Measurements from ENCODE around the gene IL1RAPL1. TPM values are rescaled to one million over a fixed set of nuclear protein-coding genes. Genes with fewer than 3 reads are reported as not detected.

Gene IL1RAPL1
- total RNA-seq, 1 experiment from 2014 or later: 2.9 TPM

DNA sequence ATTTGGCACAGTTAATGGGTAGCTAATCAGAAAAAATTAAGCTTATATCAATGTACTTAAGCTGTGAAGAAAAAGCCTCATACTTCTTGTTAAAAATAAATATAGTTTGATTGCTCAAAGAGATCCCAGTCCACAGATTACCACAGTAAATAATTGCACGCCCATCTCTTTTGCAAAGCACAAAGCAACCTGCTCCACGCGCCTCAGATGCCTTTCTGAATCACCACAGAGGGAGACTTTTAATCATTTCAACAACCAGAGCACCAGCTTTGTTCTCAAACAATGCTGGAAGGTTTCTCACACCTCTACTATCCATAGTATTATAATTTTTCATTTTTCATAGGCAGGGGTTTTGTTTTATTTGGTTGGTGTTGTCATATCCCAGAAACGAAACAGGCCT lies 1289.5 kb downstream of the IL1RAPL1 start:
- H3K27me3 ChIP-seq (ENCODE audit: control insufficient read depth, insufficient read depth, low read length): no peaks in the 10 kb centered on the region
- no peak overlapping the region for H3K4me3 ChIP-seq (ENCODE audit: insufficient read depth, low read depth, low read length)
- H3K36me3 ChIP-seq (replicated peaks; ENCODE audit: control insufficient read depth, insufficient read depth, low read length): no peaks in the 10 kb centered on the region
- no peak for DNase-seq

GRCh38 chrX:29880977-29881376 lies 1293.7 kb downstream of the IL1RAPL1 start:
- H3K4me3 ChIP-seq (ENCODE audit: insufficient read depth, low read depth, low read length): no peak overlapping the region
- no peak for DNase-seq
- H3K27me3 ChIP-seq (ENCODE audit: control insufficient read depth, insufficient read depth, low read length): no peaks in the 10 kb centered on the region
- no peaks in the 10 kb centered on the region for H3K36me3 ChIP-seq (replicated peaks; ENCODE audit: control insufficient read depth, insufficient read depth, low read length)

- no peaks in the 10 kb centered on the region for H3K36me3 ChIP-seq (replicated peaks; ENCODE audit: control insufficient read depth, insufficient read depth, low read length)
- H3K27me3 ChIP-seq (ENCODE audit: control insufficient read depth, insufficient read depth, low read length): no peaks in the 10 kb centered on the region
- no peak for DNase-seq
- no peak overlapping the region for H3K4me3 ChIP-seq (ENCODE audit: insufficient read depth, low read depth, low read length)
Observed at GRCh38 chrX:29890004-29890403, 1302.8 kb downstream of the IL1RAPL1 start.

- DNase-seq: no peak
- no peak overlapping the region for H3K4me3 ChIP-seq (ENCODE audit: insufficient read depth, low read depth, low read length)
- no peaks in the 10 kb centered on the region for H3K27me3 ChIP-seq (ENCODE audit: control insufficient read depth, insufficient read depth, low read length)
- H3K36me3 ChIP-seq (replicated peaks; ENCODE audit: control insufficient read depth, insufficient read depth, low read length): no peaks in the 10 kb centered on the region
Observed at GRCh38 chrX:29890646-29891200, 1303.5 kb downstream of the IL1RAPL1 start.

DNA sequence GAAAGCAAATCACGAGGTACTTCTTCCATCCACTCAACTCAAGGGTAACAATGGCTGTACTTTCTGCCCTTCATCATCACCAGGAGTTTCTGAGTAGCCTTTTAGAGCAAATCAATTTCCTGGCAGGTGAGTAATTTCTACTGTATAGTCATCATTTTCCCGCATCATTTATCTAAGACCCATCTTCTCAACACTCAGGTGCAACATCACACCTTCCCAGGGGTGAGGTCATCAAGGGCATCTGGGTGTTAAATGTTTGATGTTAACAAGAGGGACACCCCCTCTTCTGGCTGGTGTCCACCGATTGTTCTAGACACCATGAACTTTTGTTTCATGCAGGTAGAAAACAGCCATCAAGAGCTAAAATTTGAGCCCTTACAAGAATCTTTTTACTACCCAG lies 1314.8 kb downstream of the IL1RAPL1 start:
- Histone ChIP-seq H3K27me3 (ENCODE audit: control insufficient read depth, insufficient read depth, low read length) (no peaks in the 10 kb centered on the region), H3K4me3 (ENCODE audit: insufficient read depth, low read depth, low read length) (no peak overlapping the region), H3K36me3 (replicated peaks; ENCODE audit: control insufficient read depth, insufficient read depth, low read length) (no peaks in the 10 kb centered on the region)
- no peak for DNase-seq

- Histone ChIP-seq H3K27me3 (ENCODE audit: control insufficient read depth, insufficient read depth, low read length) (no peaks in the 10 kb centered on the region), H3K36me3 (replicated peaks; ENCODE audit: control insufficient read depth, insufficient read depth, low read length) (no peaks in the 10 kb centered on the region), H3K4me3 (ENCODE audit: insufficient read depth, low read depth, low read length) (no peak overlapping the region)
- DNase-seq: peak; percentile 16
Observed at GRCh38 chrX:29903360-29903759, 1316.1 kb downstream of the IL1RAPL1 start.

GRCh38 chrX:29911673-29912072 lies 1324.4 kb downstream of the IL1RAPL1 start:
- H3K36me3 ChIP-seq (replicated peaks; ENCODE audit: control insufficient read depth, insufficient read depth, low read length): no peaks in the 10 kb centered on the region
- DNase-seq: no peak
- no peaks in the 10 kb centered on the region for H3K27me3 ChIP-seq (ENCODE audit: control insufficient read depth, insufficient read depth, low read length)
- no peak overlapping the region for H3K4me3 ChIP-seq (ENCODE audit: insufficient read depth, low read depth, low read length)

GRCh38 chrX:29913647-29914046 lies 1326.4 kb downstream of the IL1RAPL1 start:
- DNase-seq: no peak
- no peaks in the 10 kb centered on the region for H3K27me3 ChIP-seq (ENCODE audit: control insufficient read depth, insufficient read depth, low read length)
- H3K4me3 ChIP-seq (ENCODE audit: insufficient read depth, low read depth, low read length): no peak overlapping the region
- H3K36me3 ChIP-seq (replicated peaks; ENCODE audit: control insufficient read depth, insufficient read depth, low read length): no peaks in the 10 kb centered on the region

GRCh38 chrX:29922607-29923006 lies 1335.4 kb downstream of the IL1RAPL1 start:
- H3K27me3 ChIP-seq (ENCODE audit: control insufficient read depth, insufficient read depth, low read length): no peaks in the 10 kb centered on the region
- no peak for DNase-seq
- no peak overlapping the region for H3K4me3 ChIP-seq (ENCODE audit: insufficient read depth, low read depth, low read length)
- no peaks in the 10 kb centered on the region for H3K36me3 ChIP-seq (replicated peaks; ENCODE audit: control insufficient read depth, insufficient read depth, low read length)

DNA sequence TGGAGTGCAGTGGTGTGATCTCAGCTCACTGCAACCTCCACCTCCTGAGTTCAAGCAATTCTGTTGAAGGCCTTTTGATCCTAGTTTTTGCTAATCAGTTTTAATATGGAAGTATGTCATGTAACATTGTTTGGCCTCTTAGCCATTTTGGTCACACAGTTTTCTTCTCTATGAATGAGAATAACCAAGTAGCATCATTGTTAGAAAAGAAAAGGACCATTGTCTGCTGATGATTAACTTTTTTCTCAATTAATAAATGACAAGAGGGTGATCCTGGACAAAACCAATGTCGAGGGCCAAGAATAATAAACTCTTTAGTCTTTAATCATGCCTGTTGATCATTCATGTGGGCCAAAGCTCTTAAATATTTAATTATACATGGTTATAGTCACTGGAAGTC lies 1338.8 kb downstream of the IL1RAPL1 start:
- DNase-seq: no peak
- Histone ChIP-seq H3K27me3 (ENCODE audit: control insufficient read depth, insufficient read depth, low read length) (no peaks in the 10 kb centered on the region), H3K36me3 (replicated peaks; ENCODE audit: control insufficient read depth, insufficient read depth, low read length) (no peaks in the 10 kb centered on the region), H3K4me3 (ENCODE audit: insufficient read depth, low read depth, low read length) (no peak overlapping the region)

DNA sequence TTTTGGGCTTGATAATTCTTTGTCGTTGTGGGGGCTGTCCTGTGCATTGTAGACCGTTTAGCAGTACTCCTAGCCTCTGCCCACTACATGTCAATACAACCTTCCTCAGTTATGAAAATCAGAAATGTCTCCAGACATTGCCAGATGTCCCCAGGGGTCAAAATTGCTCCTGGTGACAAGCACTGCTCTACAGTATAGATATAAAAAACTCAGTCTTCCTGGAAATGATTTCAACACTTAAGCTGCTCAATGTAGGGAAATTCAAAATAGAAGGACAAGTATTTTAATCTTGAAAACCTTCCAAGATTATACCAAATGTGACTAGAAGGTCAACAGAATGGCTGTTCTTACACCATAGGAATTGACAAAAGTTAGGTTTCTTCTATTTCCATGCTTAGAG lies 1339.4 kb downstream of the IL1RAPL1 start:
- no peaks in the 10 kb centered on the region for H3K27me3 ChIP-seq (ENCODE audit: control insufficient read depth, insufficient read depth, low read length)
- no peaks in the 10 kb centered on the region for H3K36me3 ChIP-seq (replicated peaks; ENCODE audit: control insufficient read depth, insufficient read depth, low read length)
- no peak overlapping the region for H3K4me3 ChIP-seq (ENCODE audit: insufficient read depth, low read depth, low read length)
- DNase-seq: no peak

- Histone ChIP-seq H3K27me3 (ENCODE audit: control insufficient read depth, insufficient read depth, low read length) (no peaks in the 10 kb centered on the region), H3K4me3 (ENCODE audit: insufficient read depth, low read depth, low read length) (no peak overlapping the region), H3K36me3 (replicated peaks; ENCODE audit: control insufficient read depth, insufficient read depth, low read length) (no peaks in the 10 kb centered on the region)
- no peak for DNase-seq
Observed at GRCh38 chrX:29935455-29935854, 1348.2 kb downstream of the IL1RAPL1 start.

- H3K36me3 ChIP-seq (replicated peaks; ENCODE audit: control insufficient read depth, insufficient read depth, low read length): no peaks in the 10 kb centered on the region
- no peak overlapping the region for H3K4me3 ChIP-seq (ENCODE audit: insufficient read depth, low read depth, low read length)
- no peaks in the 10 kb centered on the region for H3K27me3 ChIP-seq (ENCODE audit: control insufficient read depth, insufficient read depth, low read length)
- no peak for DNase-seq
Observed at GRCh38 chrX:29940750-29941149, 1353.5 kb downstream of the IL1RAPL1 start.

DNA sequence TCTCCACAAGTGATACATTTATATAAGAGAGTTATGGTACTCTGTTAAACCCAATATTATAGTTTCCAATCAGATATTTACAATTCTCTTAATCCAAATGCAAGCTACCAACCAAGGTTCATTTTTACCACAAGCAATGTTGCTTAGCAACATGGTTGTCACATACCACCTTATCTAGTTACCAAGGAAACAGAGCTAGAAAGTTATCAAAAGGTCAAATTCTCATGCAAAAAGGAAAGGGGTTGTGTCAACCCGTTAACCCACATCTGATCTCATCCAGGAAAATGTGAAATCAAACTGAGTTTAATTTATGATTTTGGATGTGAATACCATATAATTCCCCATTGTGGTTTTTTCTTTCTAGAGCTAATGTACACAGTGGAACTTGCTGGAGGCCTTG lies 1354.0 kb downstream of the IL1RAPL1 start:
- Histone ChIP-seq H3K27me3 (ENCODE audit: control insufficient read depth, insufficient read depth, low read length) (no peaks in the 10 kb centered on the region), H3K4me3 (ENCODE audit: insufficient read depth, low read depth, low read length) (no peak overlapping the region), H3K36me3 (replicated peaks; ENCODE audit: control insufficient read depth, insufficient read depth, low read length) (no peaks in the 10 kb centered on the region)
- no peak for DNase-seq

- Histone ChIP-seq H3K4me3 (ENCODE audit: insufficient read depth, low read depth, low read length) (no peak overlapping the region), H3K27me3 (ENCODE audit: control insufficient read depth, insufficient read depth, low read length) (no peaks in the 10 kb centered on the region), H3K36me3 (replicated peaks; ENCODE audit: control insufficient read depth, insufficient read depth, low read length) (no peaks in the 10 kb centered on the region)
- no peak for DNase-seq
Observed at GRCh38 chrX:29947225-29947624, 1360.0 kb downstream of the IL1RAPL1 start.

DNA sequence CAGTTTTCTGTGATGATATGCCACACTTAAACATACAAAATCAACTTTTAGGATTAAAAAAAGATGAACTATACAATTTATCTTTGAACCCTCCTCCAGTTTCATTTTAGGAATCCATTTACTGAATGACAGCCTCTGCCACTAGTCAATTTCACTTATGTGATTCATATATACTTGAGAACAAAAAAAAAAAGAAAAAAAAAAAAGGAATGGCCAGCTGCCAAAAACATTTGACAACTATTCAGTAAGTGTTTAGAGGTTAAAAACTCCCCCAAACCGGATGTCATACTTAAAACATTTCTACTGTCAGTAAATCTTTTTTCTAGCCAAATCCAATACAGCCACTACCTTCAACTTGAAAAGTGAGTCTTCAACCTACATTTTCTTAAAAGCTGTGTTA lies 1361.4 kb downstream of the IL1RAPL1 start:
- Histone ChIP-seq H3K4me3 (ENCODE audit: insufficient read depth, low read depth, low read length) (no peak overlapping the region), H3K27me3 (ENCODE audit: control insufficient read depth, insufficient read depth, low read length) (no peaks in the 10 kb centered on the region), H3K36me3 (replicated peaks; ENCODE audit: control insufficient read depth, insufficient read depth, low read length) (no peaks in the 10 kb centered on the region)
- no peak for DNase-seq
